ENCODE results near the gene SLC25A13.
"Not testable (repeated sequence)": the region's sequence is repeated elsewhere in the genome, so short reads cannot be mapped to it uniquely, and the experiment has no call there.

SLC25A13 gene

DNA sequence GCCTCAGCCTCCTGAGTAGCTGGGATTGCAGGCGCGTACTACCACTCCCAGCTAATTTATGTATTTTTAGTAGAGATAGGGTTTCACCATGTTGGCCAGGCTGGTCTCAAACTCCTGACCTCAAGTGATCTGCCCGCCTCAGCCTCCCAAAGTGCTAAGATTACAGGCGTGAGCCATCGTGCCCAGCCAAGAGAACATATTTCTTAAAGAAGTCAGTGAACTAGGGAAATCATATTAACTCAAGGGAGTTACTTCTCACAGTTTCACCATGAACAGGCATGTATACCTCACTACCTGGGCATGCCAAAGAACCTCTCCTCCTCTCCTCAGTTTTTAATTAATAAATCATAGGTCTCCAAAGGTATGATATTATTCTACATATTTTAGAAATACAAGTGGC, 24.5 kb downstream of the SLC25A13 start:
- not testable (repeated sequence) for DNase-seq (ENCODE audit: low spot score)

DNA sequence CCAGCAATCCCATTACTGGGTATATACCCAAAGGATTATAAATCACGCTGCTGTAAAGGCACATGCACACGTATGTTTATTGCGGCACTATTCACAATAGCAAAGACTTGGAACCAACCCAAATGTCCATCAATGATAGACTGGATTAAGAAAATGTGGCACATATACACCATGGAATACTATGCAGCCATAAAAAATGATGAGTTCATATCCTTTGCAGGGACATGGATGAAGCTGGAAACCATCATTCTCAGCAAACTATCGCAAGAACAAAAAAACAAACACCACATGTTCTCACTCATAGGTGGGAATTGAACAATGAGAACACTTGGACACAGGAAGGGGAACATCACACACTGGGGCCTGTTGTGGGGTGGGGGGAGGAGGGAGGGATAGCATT, 28.0 kb downstream of the SLC25A13 start:
- not testable (repeated sequence) for DNase-seq (ENCODE audit: low spot score)

DNA sequence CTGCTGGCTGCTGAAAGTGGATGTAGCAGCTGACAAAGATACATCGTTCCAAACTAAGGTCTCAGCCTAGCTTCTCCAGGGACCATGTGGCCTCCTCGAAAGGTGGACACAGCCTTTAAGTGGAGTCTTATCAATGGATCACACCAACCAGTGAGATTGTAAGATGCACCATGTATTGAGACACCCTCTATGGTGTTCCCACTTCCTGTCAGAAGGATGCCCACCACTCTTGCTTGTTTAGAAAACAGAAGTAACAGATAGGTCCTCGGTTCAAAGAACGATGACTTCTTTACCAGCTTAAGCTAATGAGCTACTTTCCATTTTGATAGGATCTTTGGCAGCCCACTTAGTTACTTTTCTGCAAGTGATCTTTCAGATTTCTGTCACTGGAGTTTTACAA, 34.3 kb downstream of the SLC25A13 start:
- no peak for DNase-seq (ENCODE audit: low spot score)

DNA sequence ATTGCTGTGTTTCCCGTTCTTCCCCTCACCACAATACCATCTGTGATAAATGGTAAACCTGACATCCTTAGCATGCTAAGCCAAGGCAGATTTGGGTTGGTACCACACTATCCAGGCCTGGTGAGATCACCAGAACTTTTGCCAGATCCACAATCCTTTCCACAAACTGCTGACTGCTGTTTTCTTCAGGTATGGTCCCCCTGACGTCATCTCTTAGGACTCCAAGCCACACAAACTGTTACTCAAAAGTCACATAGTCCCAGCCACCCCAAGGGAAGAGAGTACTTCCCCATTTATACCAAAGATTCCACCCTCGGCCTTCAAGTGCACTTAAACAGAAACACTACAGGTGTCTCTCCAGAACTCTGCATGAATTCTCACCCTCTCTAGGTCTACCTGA, 34.8 kb downstream of the SLC25A13 start:
- DNase-seq (ENCODE audit: low spot score) = no peak

DNA sequence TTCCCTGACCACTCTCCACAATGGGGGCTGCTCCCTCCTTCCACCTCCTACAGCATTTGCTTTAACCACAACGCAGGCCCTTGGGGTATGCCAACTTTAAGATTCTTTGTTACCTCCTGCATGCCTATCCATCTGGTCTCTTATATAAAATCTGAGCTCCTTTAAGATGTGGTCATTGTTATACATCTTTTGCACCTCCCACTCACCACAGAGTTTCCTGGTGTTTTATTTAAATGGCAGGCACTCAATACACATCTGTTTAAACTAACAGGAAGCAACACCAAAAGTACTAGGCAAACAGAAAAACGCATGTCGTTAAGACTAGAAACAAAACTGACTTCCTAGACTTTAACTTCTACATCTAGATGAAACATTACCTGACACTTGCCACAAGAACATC, 36.3 kb downstream of the SLC25A13 start:
- no peak for DNase-seq (ENCODE audit: low spot score)

DNA sequence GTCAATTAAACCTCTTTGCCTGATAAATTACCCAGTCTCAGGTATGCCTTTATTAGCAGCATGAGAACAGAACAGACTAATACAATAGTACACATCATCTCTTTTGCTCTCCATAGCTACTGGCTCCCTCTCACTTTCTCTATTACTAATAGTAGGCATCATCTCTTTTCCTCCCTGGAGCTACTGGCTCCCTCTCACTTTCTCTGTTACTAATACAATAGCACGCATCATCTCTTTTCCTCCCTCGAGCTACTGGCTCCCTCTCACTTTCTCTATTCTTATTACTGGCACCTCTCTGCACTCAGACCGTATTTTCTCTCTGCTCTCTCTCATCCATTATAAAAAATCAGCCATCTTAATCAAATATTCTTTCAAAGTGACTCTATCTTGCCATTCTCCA, 37.1 kb downstream of the SLC25A13 start:
- no peak for DNase-seq (ENCODE audit: low spot score)

DNA sequence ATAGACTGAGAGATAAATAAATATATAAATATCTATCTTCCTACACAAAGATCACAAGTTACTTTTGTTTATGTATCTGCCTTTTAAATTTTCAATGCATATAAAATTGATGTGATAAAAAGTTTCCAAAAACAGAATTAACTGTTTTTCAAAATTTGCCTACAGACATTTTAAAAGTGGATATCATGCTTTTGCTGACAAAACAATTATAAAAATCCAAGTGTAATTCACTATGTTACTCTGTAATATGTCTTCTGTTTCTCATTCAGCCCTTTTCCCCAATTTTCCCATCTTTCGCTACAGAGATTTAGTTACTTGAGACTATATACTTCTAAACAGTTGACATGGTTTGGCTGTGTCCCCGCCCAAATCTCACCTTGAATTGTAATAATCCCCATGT, 37.7 kb downstream of the SLC25A13 start:
- no peak for DNase-seq (ENCODE audit: low spot score)

DNA sequence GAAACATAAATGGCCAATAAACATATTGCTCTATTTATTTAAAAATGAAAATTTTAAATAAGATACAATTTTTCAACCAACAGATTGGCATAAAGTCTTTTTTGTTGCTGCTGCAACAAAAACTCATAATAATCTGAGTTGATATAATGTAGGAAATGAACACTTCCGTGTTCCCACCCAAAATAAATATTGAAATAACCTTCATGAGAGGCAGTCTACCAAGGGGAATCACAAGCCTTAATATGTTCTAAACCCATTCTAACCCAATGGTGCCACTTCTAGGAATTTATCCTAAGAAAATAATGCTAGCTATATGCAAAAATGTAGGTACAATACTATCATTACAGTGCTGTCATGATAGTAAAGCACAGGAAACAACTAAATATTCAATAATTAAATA, 39.1 kb downstream of the SLC25A13 start:
- DNase-seq (ENCODE audit: low spot score) = no peak

DNA sequence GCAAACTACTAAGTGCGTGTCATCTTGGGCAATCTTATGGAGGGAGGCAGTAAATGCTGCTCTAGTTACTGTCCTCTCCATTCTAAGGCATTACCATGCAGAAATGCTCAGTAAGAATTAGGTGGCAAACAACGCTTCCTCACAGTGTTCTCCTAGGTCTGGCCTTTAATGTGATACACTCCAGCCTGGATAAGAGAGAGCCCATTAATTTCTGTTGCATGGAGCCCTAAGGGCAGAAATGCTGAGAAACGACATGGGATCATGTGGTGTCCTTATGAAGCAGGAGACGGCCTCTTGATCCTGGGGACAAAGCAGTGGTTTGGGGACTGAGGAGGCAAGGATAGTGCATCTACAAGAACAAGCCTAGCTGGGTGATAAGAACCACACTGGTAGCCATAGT, 44.0 kb downstream of the SLC25A13 start:
- DNase-seq (ENCODE audit: low spot score) = no peak

DNA sequence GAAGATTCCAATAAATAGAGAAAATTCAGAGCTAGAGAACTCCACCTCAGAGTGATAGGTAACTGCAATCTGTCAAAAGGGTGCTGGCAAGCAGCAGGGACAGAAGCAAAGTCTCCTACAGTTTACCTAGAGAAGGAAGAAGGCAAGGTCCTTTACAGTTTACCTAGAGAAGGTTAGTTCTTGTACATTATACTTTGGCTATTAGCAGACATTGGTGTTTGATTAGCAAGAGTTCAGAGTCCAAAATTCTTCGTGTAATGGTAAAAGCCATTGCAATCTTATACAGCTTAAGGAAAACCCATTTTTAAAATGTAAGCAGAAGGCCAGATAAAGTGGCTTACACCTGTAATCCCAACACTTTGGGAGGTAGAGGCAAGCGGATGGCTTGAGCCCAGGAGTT, 45.9 kb downstream of the SLC25A13 start:
- DNase-seq (ENCODE audit: low spot score) = no peak

DNA sequence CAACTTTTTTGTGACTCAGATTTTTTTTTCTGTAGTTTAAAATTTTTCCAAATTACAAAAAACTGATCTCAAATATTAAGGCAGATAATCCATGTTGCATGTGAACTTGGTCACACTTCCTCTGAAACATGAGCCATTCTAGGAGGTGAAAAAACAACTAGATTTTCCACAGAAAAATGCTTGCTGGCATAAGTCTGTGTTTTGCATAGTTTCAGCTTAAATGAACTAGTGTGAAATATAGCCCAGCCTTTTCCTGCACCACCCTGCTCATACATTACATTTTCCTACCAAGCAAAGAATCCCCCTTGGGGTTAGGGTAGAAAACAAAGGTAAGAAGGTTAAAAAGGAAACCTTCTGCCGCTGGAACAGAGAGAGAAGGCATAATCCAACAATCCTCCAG, 48.2 kb downstream of the SLC25A13 start:
- DNase-seq (ENCODE audit: low spot score) = no peak

DNA sequence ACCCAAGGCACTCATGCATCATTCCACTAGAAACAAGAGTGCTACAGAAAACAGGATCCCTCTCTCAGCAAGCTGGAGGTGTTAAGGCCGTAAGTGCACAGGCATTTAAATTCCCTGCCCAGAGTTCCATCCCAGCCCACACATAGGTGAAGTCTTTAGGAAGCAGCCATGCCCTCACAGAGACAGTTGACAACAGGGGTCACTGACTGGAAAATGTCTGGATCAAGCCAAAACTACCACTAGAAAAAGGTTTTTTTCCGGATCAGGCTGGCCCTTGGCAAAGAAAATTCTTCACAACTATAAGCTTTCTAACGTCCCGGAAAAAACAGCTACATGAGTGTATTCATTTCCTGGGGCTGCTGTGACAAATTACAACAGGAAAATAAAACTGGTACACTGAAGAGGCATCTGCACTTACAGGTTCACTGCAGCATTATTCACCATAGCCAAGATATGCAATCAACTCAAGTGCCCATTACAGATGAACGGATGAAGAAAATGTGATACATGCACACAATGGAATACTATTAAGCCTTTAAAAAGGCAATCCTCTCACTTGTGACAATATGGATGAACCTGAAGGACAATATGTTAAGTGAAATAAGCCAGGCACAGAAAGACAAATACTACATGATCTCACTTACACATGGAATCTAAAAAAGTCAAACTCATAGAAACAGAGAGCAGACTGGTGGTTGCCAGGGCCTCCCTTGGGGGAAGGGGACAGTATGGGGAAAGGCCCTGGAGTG, 52.5 kb downstream of the SLC25A13 start:
- DNase-seq (ENCODE audit: low spot score) = no peak

DNA sequence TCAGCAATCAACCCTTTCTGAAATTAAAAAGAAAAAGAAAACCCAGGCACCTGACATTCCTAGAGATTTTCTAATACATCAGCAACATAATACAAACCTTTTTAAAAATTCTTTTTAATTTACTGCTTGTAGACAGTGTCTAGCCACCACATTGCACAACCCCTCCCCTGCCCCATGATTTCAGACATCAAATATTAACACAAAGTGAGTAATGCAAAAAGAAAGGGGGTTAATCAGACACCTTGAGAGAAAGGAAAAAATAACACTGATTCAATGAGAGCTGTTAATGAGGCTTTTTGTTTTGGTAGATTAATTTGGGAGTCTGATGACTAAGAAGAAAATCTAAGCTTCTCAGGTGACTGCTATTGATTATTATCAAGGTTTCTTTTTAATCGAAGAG, 55.3 kb downstream of the SLC25A13 start:
- no peak for DNase-seq (ENCODE audit: low spot score)

DNA sequence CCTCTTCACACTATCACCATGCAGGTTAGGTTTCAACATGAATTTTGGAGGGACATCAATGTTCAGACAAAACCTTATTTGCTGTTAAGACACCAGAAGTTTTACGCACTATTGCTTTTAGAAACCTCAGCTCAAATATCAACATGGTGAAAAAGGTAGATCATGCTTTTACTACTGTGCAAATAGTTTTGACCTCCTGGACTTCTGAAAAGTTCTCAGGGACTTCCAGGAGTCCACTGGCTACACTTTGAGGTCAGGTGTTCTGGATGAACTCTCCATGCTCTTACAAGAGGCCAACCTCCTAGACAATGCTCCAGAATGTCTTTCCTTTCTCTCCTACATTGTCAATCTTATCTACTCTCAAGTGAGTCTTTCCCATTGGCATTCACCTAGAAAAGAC, 55.9 kb downstream of the SLC25A13 start:
- no peak for DNase-seq (ENCODE audit: low spot score)

DNA sequence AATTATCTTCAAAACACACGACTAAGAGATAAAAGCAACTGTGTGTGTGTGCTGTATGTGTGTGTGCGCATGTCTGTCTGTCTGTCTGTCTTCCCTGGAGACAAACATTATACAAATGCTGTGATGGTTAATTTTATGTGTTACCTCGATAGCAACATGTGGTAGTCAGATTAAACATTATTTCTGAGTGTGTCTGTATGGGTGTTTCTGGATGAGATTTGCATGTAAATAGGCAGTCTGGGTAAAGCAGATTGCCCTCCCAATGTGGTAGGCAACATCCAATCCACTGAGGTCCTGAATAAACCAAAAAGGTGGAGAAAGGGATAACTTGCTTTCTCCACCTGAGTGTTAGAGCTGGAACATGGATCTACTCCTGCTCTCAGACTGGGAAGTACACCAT, 67.9 kb downstream of the SLC25A13 start:
- no peak for DNase-seq (ENCODE audit: low spot score)

DNA sequence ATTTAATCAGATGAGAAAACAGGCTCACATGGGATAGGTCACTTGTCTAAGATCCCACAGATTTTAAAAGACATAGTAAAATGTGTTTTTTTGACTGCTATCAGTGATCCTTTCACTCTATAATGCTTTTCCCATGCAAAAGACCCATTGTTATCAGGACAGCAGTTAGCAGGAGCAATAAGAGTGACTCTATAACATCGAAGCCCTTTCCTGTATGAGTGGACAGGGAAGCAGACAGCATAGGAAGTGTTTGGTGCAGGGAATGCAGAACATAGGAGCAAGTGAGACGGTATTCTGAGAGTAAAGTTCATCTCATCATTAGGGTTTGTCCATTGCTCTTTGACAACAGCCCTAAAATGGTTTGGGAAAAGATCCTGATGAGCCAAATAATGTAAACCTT, 68.5 kb downstream of the SLC25A13 start:
- DNase-seq (ENCODE audit: low spot score) = peak; percentile 49

DNA sequence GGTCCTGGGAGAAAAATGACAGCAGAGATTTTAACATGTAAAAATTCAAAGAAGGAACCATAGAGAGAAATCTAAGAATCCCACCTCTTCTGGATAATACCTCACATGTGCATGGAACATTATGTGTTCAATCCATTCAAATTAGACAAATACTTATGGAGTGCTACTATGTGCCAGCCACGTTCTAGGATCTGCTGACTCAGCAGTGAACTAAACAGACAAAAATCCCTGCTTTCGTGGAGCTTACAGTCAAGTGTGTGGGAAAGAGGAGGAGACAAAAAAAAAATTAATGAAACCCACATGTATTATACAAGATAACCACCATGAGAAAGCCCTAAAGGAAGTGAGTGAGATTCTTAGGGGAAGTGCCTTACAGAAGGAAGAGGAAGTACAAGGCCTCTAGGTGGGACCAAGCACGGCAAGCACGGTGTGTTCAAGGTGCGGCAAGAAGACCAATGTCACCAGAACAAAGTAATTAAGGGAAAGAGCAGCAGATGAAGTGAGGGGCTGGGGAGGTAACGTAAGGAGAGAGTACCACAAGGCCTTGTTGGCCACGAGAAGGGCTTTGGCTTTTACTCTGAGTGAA, 71.0 kb downstream of the SLC25A13 start:
- DNase-seq (ENCODE audit: low spot score) = no peak

DNA sequence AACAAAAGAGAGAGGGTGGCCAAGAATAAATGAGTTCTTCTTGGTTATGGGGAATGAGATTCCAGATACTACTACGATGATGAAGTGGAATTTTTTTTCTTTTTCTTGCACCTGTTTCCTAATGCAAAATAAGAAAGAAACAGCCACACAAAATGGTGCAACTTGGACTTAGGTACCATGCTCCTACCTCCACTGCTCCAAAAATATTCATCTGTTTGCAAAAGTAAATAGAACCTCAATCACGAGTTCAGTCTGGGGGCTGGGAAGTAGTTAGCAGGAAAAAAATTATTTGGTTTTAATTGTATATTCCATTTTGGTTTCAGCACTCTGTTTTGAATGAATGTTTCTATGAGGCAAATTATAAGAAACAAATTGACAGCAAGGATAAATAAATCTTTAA, 73.5 kb downstream of the SLC25A13 start:
- no peak for DNase-seq (ENCODE audit: low spot score)

DNA sequence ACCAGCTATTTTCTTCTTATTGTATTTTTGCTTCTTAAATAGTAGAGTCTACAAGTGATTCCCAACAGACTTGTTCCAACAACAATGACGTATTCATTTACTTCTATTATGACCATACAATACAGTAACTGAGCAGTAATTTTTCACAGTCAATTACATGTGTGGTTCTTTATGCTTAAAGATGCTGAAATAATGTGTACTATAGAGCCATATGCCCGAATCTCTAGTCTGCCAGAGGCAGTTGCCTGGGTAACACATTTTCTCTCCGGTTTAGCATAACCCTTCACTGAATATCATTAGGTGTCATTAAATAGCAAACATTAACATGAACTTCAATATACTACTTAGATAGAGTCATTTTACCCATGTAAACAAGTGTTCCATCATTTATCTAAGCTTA, 75.0 kb downstream of the SLC25A13 start:
- DNase-seq (ENCODE audit: low spot score) = no peak

DNA sequence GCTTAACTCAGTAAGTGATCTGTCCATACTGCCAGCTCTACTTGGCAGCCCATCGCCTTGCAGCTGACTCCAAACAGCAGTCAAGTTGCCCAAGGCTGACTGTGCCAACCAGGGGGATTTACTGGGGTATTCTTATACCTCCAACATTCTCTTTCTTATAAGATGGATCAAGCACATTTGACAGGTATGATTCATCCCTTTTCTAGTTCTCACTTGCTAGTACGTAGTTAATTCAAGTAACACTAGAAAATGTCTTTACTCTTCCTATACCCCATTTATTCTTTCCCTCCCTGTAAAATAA, 77.0 kb downstream of the SLC25A13 start:
- no peak for DNase-seq (ENCODE audit: low spot score)

DNA sequence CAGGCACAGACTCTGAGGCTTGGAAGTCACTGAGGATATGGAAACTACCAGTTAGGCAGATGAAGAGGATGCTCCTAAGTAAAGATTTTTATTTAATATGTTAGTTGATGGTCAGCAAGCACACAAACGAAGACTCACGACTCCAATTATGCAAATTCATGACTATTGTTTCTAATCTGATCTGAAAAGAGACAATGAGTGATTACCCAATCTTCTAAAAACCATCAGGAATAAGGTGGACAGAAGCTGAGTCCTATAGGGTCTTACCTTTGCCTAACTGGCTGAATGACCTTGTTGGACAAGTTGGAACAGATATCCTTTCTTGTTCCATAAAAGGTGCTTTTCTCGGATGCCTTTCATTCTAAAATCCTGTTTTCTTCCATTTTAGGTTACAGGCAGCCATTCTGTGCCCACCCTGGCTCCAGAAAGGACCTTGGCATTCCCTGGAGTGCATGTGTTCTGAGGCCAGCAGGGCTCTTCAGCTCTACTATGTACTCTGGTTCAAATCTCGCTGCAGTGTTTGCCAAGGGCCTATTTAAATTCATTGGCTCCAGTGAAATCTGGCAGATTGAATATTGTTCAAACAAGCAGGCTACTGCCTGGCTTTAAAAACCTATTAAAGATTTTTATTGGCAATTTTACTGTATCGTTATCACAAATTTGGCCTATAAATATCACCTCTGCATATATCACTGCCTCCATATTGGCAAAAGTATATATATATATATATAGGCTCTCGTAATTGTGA, 77.5 kb downstream of the SLC25A13 start:
- DNase-seq (ENCODE audit: low spot score) = no peak

DNA sequence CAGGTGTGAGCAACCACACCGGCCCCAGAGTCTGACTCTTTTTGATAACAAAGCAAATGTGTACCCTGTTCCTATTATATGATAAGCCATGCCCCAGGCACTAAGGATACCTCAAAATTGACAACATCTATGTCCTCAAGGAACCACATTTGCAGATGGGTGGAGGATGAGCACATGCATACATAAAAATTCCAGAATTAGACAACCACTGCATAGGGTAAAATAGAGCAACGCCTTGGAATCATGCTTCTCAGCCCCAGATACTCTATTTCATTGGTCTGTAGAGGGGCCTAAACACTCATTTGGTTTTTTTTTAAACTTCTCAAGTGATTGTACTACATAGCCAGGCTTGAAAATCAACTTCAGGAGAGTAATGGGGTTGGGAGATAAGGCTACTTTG, 78.7 kb downstream of the SLC25A13 start:
- no peak for DNase-seq (ENCODE audit: low spot score)

DNA sequence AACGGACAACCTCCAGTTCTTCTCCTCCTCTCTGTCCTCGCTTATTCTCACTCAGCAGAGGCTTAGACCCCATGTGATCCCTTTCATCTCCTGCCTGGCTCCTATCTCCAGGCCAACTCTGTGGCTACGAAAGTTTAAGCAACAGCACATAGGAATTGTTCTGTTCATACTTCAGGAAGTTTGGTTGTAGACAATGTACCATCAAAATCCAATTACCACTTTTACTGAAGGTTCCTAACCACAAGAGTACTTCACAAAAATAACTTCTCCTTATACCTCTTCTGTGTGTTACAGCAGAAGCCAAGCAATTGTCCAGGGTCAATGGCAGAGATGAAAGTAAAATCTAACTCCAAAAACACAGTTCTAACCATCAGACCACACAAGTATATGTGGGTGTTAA, 80.0 kb downstream of the SLC25A13 start:
- peak; percentile 58 for DNase-seq (ENCODE audit: low spot score)
